K562 (cell line): Measurements from ENCODE around the gene CRACR2B. TPM values are rescaled to one million over a fixed set of nuclear protein-coding genes. Genes with fewer than 3 reads are reported as not detected.

ENCODE experiments used
- CHD1 ChIP-seq: fragments of 200-600 bp; sonication (generic); IDR thresholded peaks from one replicate; pipeline ENCODE4 v1.6.1; 2012; ENCODE audit warnings: mild to moderate bottlenecking, moderate library complexity, low read length, inconsistent platforms
- DPF2 ChIP-seq: fragments of 450-650 bp; IDR thresholded peaks from 2 replicates; pipeline ENCODE4 v1.6.1; 2016
- ELF1 ChIP-seq: fragments of 200-800 bp; sonication (Bioruptor generic); IDR thresholded peaks from 2 replicates; pipeline ENCODE4 v1.6.1; 2016; ENCODE audit warnings: missing genetic modification characterization, missing compliant biosample characterization
- ELF2 ChIP-seq: fragments of 250-450 bp; sonication (Bioruptor Pico); IDR thresholded peaks from 2 replicates; pipeline ENCODE4 v1.5.0; 2021; ENCODE audit warnings: mild to moderate bottlenecking
- HDAC6 ChIP-seq: IDR thresholded peaks from 2 replicates; pipeline ENCODE4 v1.6.1; 2012; ENCODE audit warnings: low read depth, mild to moderate bottlenecking, control low read depth, inconsistent platforms, low read length, moderate library complexity
- IRF2 ChIP-seq: sonication (generic); formaldehyde crosslinking; IDR thresholded peaks from 2 replicates; pipeline ENCODE4 v1.8.1; 2022; ENCODE audit warnings: mild to moderate bottlenecking, missing genetic modification reagents
- NCOA4 ChIP-seq: fragments of 450-650 bp; IDR thresholded peaks from 2 replicates; pipeline ENCODE4 v1.6.1; 2018; ENCODE audit warnings: mild to moderate bottlenecking; ENCODE audit not compliant: partially characterized antibody
- NCOR1 ChIP-seq: fragments of 450-650 bp; IDR thresholded peaks from 2 replicates; pipeline ENCODE4 v1.6.1; 2016; ENCODE audit warnings: mild to moderate bottlenecking, moderate library complexity
- ZFP1 ChIP-seq: fragments of 450-650 bp; formaldehyde crosslinking; IDR thresholded peaks from 2 replicates; pipeline ENCODE4 v1.4.0; 2020; ENCODE audit warnings: mild to moderate bottlenecking, mixed read lengths
- ZNF76 ChIP-seq: fragments of 250-450 bp; sonication (Bioruptor Pico); IDR thresholded peaks from 2 replicates; pipeline ENCODE4 v1.4.0; 2020; ENCODE audit warnings: mild to moderate bottlenecking, moderate library complexity, borderline replicate concordance
- ZZZ3 ChIP-seq: fragments of 450-650 bp; IDR thresholded peaks from 2 replicates; pipeline ENCODE4 v1.6.1; 2016; ENCODE audit warnings: antibody characterized with exemption, mild to moderate bottlenecking, moderate library complexity
- polyA plus RNA-seq, 8 experiments: library from polyadenylated mRNA; depleted of rRNA in 4 of 8; stranded (reverse) in 5 of 8; unstranded in 3 of 8; fragments of >200 nt; fragmentation: Nextera tagmentation in 2 of 8; fragmentation: Illumina TruSeq in 1 of 8; extraction: Ambion mirVana in 2 of 8; extraction: Trizol in 1 of 8; gene quantifications; 2 replicates each; pipeline versions ENCODE4 v1.2.1 to v1.2.3, GENCODE V29; 2011 to 2014; ENCODE audit warnings: inconsistent platforms in 1 of 8, missing spikeins in 1 of 8
- total RNA-seq, 7 experiments: library from RNA; depleted of rRNA in 6 of 7; stranded (reverse); fragments of >200 nt in 6 of 7; fragmentation: Illumina TruSeq in 2 of 7; extraction: Trizol in 2 of 7; gene quantifications; 2 replicates each; pipeline versions ENCODE4 v1.2.1 to v1.2.3, GENCODE V29; 2011 to 2021; ENCODE audit warnings: low replicate concordance in 1 of 7
- TF ChIP-seq, protein P1 (sequence below), 2 experiments: fragments of 450-650 bp; IDR thresholded peaks; 2 replicates each; pipeline ENCODE4 v1.6.1; 2016
- TF ChIP-seq, protein P2 (sequence below): conservative IDR thresholded peaks from 2 replicates; pipeline ENCODE4 v1.6.1; 2011; ENCODE audit warnings: low read depth, mild to moderate bottlenecking, low read length; ENCODE audit not compliant: control insufficient read depth
- TF ChIP-seq, protein P3 (sequence below), 2 experiments: fragments of 450-650 bp; IDR thresholded peaks; 2 replicates each; pipeline ENCODE4 v1.6.1; 2018; ENCODE audit warnings: mild to moderate bottlenecking in 2 of 2, low read depth in 1 of 2; ENCODE audit not compliant: partially characterized antibody in 2 of 2
- TF ChIP-seq, protein P4 (sequence below): sonication (generic); formaldehyde crosslinking; IDR thresholded peaks from 2 replicates; pipeline ENCODE4 v1.8.0; 2022; ENCODE audit warnings: missing genetic modification reagents, mild to moderate bottlenecking, borderline replicate concordance
- TF ChIP-seq, protein P5 (sequence below): fragments of 200-400 bp; formaldehyde crosslinking; IDR thresholded peaks from 2 replicates; pipeline ENCODE4 v1.6.1; 2017; ENCODE audit warnings: mild to moderate bottlenecking, low read depth, low read length, moderate library complexity

The CRACR2B gene
- total and polyA plus RNA-seq, 9 of the 15 experiments (the other 6 are each of a cell fraction or from before 2014, with no cell fraction given), result 0.10 to 51.0 (median 6.0) TPM

DNA sequence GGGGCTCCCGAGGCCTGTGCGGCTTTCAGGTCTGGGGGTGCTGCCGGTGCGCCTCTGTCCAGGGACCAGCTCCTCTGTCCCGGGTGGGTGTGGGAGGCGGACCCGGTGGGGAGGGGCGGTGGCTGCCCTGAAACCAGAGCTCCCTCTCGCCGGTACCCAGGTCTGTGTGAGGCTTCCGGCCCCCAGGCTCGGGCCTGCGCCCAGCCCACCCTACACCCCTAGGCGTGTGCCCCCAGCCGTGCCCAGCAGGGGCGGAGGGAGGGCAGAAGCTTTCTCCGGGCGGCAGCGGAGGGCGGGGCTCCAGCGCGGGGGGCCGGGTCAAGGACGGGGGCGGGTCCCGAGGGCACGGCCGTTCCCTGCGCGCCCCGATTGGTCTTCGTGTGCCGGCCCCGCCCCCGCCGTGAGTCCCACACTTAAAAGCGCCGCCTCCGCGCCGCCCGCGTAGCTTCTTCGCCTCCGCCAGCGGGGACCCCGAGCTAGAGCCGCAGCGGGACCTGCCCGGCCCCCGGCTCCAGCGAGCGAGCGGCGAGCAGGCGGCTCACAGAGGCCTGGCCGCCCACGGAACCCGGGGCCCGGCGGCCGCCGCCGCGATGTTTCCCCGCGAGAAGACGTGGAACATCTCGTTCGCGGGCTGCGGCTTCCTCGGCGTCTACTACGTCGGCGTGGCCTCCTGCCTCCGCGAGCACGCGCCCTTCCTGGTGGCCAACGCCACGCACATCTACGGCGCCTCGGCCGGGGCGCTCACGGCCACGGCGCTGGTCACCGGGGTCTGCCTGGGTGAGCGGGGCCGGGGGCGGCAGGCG lies 8.4 kb upstream of the CRACR2B start (continued):
- TF ChIP-seq, protein P1, sequence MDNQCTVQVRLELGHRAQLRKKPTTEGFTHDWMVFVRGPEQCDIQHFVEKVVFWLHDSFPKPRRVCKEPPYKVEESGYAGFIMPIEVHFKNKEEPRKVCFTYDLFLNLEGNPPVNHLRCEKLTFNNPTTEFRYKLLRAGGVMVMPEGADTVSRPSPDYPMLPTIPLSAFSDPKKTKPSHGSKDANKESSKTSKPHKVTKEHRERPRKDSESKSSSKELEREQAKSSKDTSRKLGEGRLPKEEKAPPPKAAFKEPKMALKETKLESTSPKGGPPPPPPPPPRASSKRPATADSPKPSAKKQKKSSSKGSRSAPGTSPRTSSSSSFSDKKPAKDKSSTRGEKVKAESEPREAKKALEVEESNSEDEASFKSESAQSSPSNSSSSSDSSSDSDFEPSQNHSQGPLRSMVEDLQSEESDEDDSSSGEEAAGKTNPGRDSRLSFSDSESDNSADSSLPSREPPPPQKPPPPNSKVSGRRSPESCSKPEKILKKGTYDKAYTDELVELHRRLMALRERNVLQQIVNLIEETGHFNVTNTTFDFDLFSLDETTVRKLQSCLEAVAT (IDR thresholded peaks at IDR 0.05), result no peak
- TF ChIP-seq IRF2, result no peak
- no peak for TF ChIP-seq ZFP1
- no peak for TF ChIP-seq ZZZ3
- TF ChIP-seq, protein P2, sequence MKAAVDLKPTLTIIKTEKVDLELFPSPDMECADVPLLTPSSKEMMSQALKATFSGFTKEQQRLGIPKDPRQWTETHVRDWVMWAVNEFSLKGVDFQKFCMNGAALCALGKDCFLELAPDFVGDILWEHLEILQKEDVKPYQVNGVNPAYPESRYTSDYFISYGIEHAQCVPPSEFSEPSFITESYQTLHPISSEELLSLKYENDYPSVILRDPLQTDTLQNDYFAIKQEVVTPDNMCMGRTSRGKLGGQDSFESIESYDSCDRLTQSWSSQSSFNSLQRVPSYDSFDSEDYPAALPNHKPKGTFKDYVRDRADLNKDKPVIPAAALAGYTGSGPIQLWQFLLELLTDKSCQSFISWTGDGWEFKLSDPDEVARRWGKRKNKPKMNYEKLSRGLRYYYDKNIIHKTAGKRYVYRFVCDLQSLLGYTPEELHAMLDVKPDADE, result peak; percentile 48; the same call in 1 of the 2 replicates
- TF ChIP-seq, protein P3, sequence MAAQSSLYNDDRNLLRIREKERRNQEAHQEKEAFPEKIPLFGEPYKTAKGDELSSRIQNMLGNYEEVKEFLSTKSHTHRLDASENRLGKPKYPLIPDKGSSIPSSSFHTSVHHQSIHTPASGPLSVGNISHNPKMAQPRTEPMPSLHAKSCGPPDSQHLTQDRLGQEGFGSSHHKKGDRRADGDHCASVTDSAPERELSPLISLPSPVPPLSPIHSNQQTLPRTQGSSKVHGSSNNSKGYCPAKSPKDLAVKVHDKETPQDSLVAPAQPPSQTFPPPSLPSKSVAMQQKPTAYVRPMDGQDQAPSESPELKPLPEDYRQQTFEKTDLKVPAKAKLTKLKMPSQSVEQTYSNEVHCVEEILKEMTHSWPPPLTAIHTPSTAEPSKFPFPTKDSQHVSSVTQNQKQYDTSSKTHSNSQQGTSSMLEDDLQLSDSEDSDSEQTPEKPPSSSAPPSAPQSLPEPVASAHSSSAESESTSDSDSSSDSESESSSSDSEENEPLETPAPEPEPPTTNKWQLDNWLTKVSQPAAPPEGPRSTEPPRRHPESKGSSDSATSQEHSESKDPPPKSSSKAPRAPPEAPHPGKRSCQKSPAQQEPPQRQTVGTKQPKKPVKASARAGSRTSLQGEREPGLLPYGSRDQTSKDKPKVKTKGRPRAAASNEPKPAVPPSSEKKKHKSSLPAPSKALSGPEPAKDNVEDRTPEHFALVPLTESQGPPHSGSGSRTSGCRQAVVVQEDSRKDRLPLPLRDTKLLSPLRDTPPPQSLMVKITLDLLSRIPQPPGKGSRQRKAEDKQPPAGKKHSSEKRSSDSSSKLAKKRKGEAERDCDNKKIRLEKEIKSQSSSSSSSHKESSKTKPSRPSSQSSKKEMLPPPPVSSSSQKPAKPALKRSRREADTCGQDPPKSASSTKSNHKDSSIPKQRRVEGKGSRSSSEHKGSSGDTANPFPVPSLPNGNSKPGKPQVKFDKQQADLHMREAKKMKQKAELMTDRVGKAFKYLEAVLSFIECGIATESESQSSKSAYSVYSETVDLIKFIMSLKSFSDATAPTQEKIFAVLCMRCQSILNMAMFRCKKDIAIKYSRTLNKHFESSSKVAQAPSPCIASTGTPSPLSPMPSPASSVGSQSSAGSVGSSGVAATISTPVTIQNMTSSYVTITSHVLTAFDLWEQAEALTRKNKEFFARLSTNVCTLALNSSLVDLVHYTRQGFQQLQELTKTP (IDR thresholded peaks at IDR 0.05; ENCODE audit: low read depth in 1 of 2, partially characterized antibody in 2 of 2), result no peak
- TF ChIP-seq HDAC6, result no peak
- peak; percentile 97 for TF ChIP-seq CHD1
- TF ChIP-seq ZNF76, result no peak
- TF ChIP-seq NCOR1, result no peak
- no peak for TF ChIP-seq DPF2
- TF ChIP-seq, protein P4, sequence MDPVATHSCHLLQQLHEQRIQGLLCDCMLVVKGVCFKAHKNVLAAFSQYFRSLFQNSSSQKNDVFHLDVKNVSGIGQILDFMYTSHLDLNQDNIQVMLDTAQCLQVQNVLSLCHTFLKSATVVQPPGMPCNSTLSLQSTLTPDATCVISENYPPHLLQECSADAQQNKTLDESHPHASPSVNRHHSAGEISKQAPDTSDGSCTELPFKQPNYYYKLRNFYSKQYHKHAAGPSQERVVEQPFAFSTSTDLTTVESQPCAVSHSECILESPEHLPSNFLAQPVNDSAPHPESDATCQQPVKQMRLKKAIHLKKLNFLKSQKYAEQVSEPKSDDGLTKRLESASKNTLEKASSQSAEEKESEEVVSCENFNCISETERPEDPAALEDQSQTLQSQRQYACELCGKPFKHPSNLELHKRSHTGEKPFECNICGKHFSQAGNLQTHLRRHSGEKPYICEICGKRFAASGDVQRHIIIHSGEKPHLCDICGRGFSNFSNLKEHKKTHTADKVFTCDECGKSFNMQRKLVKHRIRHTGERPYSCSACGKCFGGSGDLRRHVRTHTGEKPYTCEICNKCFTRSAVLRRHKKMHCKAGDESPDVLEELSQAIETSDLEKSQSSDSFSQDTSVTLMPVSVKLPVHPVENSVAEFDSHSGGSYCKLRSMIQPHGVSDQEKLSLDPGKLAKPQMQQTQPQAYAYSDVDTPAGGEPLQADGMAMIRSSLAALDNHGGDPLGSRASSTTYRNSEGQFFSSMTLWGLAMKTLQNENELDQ, result no peak
- TF ChIP-seq, protein P5, sequence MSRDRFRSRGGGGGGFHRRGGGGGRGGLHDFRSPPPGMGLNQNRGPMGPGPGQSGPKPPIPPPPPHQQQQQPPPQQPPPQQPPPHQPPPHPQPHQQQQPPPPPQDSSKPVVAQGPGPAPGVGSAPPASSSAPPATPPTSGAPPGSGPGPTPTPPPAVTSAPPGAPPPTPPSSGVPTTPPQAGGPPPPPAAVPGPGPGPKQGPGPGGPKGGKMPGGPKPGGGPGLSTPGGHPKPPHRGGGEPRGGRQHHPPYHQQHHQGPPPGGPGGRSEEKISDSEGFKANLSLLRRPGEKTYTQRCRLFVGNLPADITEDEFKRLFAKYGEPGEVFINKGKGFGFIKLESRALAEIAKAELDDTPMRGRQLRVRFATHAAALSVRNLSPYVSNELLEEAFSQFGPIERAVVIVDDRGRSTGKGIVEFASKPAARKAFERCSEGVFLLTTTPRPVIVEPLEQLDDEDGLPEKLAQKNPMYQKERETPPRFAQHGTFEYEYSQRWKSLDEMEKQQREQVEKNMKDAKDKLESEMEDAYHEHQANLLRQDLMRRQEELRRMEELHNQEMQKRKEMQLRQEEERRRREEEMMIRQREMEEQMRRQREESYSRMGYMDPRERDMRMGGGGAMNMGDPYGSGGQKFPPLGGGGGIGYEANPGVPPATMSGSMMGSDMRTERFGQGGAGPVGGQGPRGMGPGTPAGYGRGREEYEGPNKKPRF, result no peak
- no peak for TF ChIP-seq NCOA4
- no peak for TF ChIP-seq ELF2 (CRISPR knock-in tag)
- TF ChIP-seq ELF1 (tag), result no peak
